Testis (tissue), 2 donors: ENCODE results near the gene BNC1.

Source experiments
- CTCF ChIP-seq, 3 experiments: fragments of 450-650 bp in 2 of 3; fragments of 200-600 bp in 1 of 3; sonication (generic) in 1 of 3; IDR thresholded peaks; one replicate each; pipeline ENCODE4 v1.5.1; 2016 to 2019; ENCODE audit warnings: antibody characterized with exemption in 3 of 3, mild to moderate bottlenecking in 2 of 3, moderate library complexity in 1 of 3
- POLR2A ChIP-seq: fragments of 450-650 bp; IDR thresholded peaks from one replicate; pipeline ENCODE4 v1.6.1; 2017; ENCODE audit warnings: antibody characterized with exemption, mild to moderate bottlenecking, moderate library complexity

DNA sequence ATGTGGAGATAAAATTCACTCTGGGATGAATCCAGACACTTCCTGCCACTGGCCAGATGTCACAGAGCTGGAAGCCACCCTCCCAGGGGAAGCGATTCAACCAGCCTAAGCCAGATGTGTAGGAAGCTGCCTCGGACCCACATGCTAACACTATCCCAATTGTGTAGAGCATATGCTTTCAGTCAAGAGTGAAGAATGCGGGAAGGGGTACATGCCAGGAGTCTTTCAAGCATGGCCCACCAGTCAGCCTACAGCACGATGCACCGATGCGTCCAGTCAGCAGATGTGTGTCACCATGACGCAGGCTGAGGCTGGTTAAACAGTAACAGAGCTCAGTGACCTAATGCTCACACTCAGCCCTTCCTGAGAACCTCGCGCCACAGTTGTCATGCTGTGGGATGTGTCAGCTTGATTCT lies 38.8 kb upstream of the BNC1 start:
- TF ChIP-seq POLR2A, result no peak
- TF ChIP-seq CTCF (IDR thresholded peaks at IDR 0.05), result no peak
